Central memory CD8-positive, alpha-beta T cell (primary cell): ENCODE measurements around the gene SLC41A2.

Experiments used
- ATAC-seq: fragments of 150-1000 bp; cut with Tn5 transposase; replicated peaks from 2 replicates; pipeline ENCODE4 v1.10.0; 2022; ENCODE audit warnings: mild to moderate bottlenecking, moderate FRiP score, moderate number of reproducible peaks; ENCODE audit not compliant: poor library complexity, severe bottlenecking; ENCODE audit errors: extremely low read depth
- DNase-seq, 2 donors: peaks; one replicate each; pipeline ENCODE4 v3.0.0; 2021; ENCODE audit warnings: low spot score in 2 of 2
- H3K27ac Mint-ChIP-seq: one replicate; pipeline ENCODE4 v1.8.0; 2022; ENCODE audit warnings: low read depth, mild to moderate bottlenecking, moderate library complexity, mixed read lengths
- H3K27me3 Mint-ChIP-seq: one replicate; pipeline ENCODE4 v1.8.0; 2022; ENCODE audit warnings: mixed read lengths
- H3K36me3 Mint-ChIP-seq: one replicate; pipeline ENCODE4 v1.8.0; 2022; ENCODE audit warnings: mild to moderate bottlenecking, moderate library complexity, mixed read lengths; ENCODE audit not compliant: insufficient read depth
- H3K4me1 Mint-ChIP-seq: one replicate; pipeline ENCODE4 v1.8.0; 2022; ENCODE audit warnings: mixed read lengths
- H3K4me3 Mint-ChIP-seq: one replicate; pipeline ENCODE4 v1.8.0; 2022; ENCODE audit warnings: mild to moderate bottlenecking, moderate library complexity, mixed read lengths
- H3K9me3 Mint-ChIP-seq: one replicate; pipeline ENCODE4 v1.8.0; 2022; ENCODE audit warnings: mixed read lengths

SLC41A2 gene

DNA sequence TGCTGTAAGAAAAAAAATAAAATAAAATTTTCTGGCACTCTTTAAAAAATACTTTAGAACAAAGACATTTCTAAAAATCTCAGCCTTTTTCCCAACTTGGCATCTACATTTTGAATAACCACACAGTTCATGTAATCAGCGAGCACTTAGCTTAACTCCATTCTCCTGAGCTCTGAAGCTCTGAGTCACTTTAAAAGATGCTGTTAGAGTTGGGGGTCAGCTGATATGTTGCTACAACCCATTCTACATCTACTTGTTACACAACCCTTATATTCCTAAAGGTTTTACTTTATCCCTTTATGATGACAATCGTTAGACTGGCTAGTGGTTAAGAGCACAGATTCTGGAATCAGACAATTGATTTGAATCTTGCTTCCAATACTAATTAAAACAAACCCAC lies 48.3 kb downstream of the SLC41A2 start:
- Mint-ChIP-seq H3K4me3 (no peak overlapping the region), H3K9me3 (no peaks in the 10 kb centered on the region), H3K27me3 (peaks cover 10% of the 10 kb centered on the region), H3K27ac (no peak overlapping the region), H3K4me1 (no peaks in the 10 kb centered on the region), H3K36me3 (no peaks in the 10 kb centered on the region)
- no peak for ATAC-seq
- DNase-seq: no peak
